HG03108 (cell line): ENCODE measurements around the gene ZSWIM3.

Experiments used
- ATAC-seq: cut with Tn5 transposase; IDR thresholded peaks from one replicate; pipeline ENCODE4 v1.9.1; 2021; ENCODE audit warnings: moderate library complexity; ENCODE audit not compliant: unreplicated experiment

ZSWIM3 gene

GRCh38 chr20:45909336-45909808 lies 52.0 kb downstream of the ZSWIM3 start:
- ATAC-seq, result no peak

- ATAC-seq, result no peak
Observed at GRCh38 chr20:45909817-45910669, 52.6 kb downstream of the ZSWIM3 start.

- ATAC-seq, result peak; percentile 91
Observed at GRCh38 chr20:45910670-45911485, 53.5 kb downstream of the ZSWIM3 start.

GRCh38 chr20:45911486-45912343 lies 54.3 kb downstream of the ZSWIM3 start, which contains the start of gene PLTP:
TSS of gene PLTP (minus strand) at chr20:45912155. CDS start at chr20:45911452, 703 bp downstream.
- no peak for ATAC-seq

GRCh38 chr20:45912344-45912682 lies 54.9 kb downstream of the ZSWIM3 start:
- ATAC-seq, result no peak

- no peak for ATAC-seq
Observed at GRCh38 chr20:45913116-45913515, 55.7 kb downstream of the ZSWIM3 start.

- no peak for ATAC-seq
Observed at GRCh38 chr20:45917790-45918141, 60.4 kb downstream of the ZSWIM3 start.

- no peak for ATAC-seq
Observed at GRCh38 chr20:45918182-45918737, 60.8 kb downstream of the ZSWIM3 start.

- no peak for ATAC-seq
Observed at GRCh38 chr20:45918779-45919537, 61.5 kb downstream of the ZSWIM3 start.

GRCh38 chr20:45919542-45920399 lies 62.4 kb downstream of the ZSWIM3 start:
- no peak for ATAC-seq

GRCh38 chr20:45920462-45921336 lies 63.3 kb downstream of the ZSWIM3 start:
- ATAC-seq, result no peak

GRCh38 chr20:45921337-45922189 lies 64.1 kb downstream of the ZSWIM3 start:
- no peak for ATAC-seq

- no peak for ATAC-seq
Observed at GRCh38 chr20:45924391-45925261, 67.2 kb downstream of the ZSWIM3 start.

- ATAC-seq, result no peak
Observed at GRCh38 chr20:45925821-45926506, 68.5 kb downstream of the ZSWIM3 start.

- ATAC-seq, result no peak
Observed at GRCh38 chr20:45926731-45927070, 69.3 kb downstream of the ZSWIM3 start.
